IMR-90 (cell line): ENCODE measurements around the gene GRIA4. TPM values are rescaled to one million over a fixed set of nuclear protein-coding genes. Genes with fewer than 3 reads are reported as not detected.

Experiments used
- ATAC-seq: fragments of 200-7000 bp; cut with Tn5 transposase; 2 replicates; pipeline ENCODE4 v1.9.1; 2020; ENCODE audit warnings: low read depth, mild to moderate bottlenecking, moderate library complexity
- BruUV-seq: library from RNA; stranded (reverse); fragments of 400-500 nt; replicated peaks from 2 replicates; lab custom pipeline; 2021; lab: Mats Ljungman, UMichigan
- CTCF ChIA-PET: fragments of 300-600 bp; formaldehyde crosslinking; extraction: SDS; loops from one replicate; lab custom pipeline; 2021; ENCODE audit warnings: antibody characterized with exemption; lab: Yijun Ruan, JAX
- POLR2A ChIA-PET: fragments of 300-600 bp; sonication (Branson Sonifier 250); formaldehyde crosslinking; loops from one replicate; lab custom pipeline; 2022; ENCODE audit warnings: antibody characterized with exemption; ENCODE audit not compliant: unreplicated experiment; lab: Charles Lee
- DNase-seq: peaks from one replicate; pipeline ENCODE4 v3.0.0; 2013
- H2AFZ ChIP-seq: replicated peaks from 2 replicates; pipeline ENCODE3; 2013; ENCODE audit warnings: low read length, mild to moderate bottlenecking; ENCODE audit not compliant: poor library complexity
- H2AK5ac ChIP-seq: 2 replicates; pipeline ENCODE4 v1.6.1; 2013; ENCODE audit warnings: low read depth, low read length, inconsistent platforms
- H2AK9ac ChIP-seq: replicated peaks from 2 replicates; pipeline ENCODE3; 2013; ENCODE audit warnings: mild to moderate bottlenecking, low read depth, low read length, moderate library complexity; ENCODE audit not compliant: poor library complexity
- H2BK120ac ChIP-seq: 2 replicates; pipeline ENCODE4 v1.6.1; 2013; ENCODE audit warnings: low read depth, low read length, inconsistent platforms
- H2BK15ac ChIP-seq: 3 replicates; pipeline ENCODE4 v1.6.1; 2013; ENCODE audit warnings: low read depth, low read length, inconsistent platforms
- H2BK20ac ChIP-seq: 2 replicates; pipeline ENCODE4 v1.6.1; 2013; ENCODE audit warnings: low read depth, mild to moderate bottlenecking, inconsistent platforms, low read length, moderate library complexity
- H2BK5ac ChIP-seq: 2 replicates; pipeline ENCODE4 v1.6.1; 2013; ENCODE audit warnings: mild to moderate bottlenecking, low read depth, low read length, inconsistent platforms; ENCODE audit not compliant: poor library complexity, severe bottlenecking
- H3K14ac ChIP-seq: replicated peaks from 2 replicates; pipeline ENCODE4 v1.6.1; 2013; ENCODE audit warnings: low read depth, low read length, inconsistent platforms
- H3K18ac ChIP-seq: 2 replicates; pipeline ENCODE4 v1.6.1; 2013; ENCODE audit warnings: low read depth, low read length, control low read depth
- H3K23ac ChIP-seq: 2 replicates; pipeline ENCODE4 v1.6.1; 2013; ENCODE audit warnings: low read depth, low read length, inconsistent platforms
- H3K27ac ChIP-seq: 2 replicates; pipeline ENCODE4 v1.5.1; 2013; ENCODE audit warnings: mild to moderate bottlenecking, control low read depth, low read length; ENCODE audit not compliant: insufficient read depth
- H3K27me3 ChIP-seq: 2 replicates; pipeline ENCODE4 v1.6.1; 2013; ENCODE audit warnings: low read length; ENCODE audit not compliant: control insufficient read depth, insufficient read depth
- H3K36me3 ChIP-seq: 2 replicates; pipeline ENCODE4 v1.6.1; 2013; ENCODE audit warnings: low read length, mixed read lengths; ENCODE audit not compliant: control insufficient read depth, insufficient read depth
- H3K4ac ChIP-seq: 2 replicates; pipeline ENCODE4 v1.6.1; 2013; ENCODE audit warnings: low read depth, low read length, inconsistent platforms
- H3K4me1 ChIP-seq: 2 replicates; pipeline ENCODE4 v1.6.1; 2013; ENCODE audit warnings: low read length, mixed read lengths; ENCODE audit not compliant: control insufficient read depth, insufficient read depth
- H3K4me2 ChIP-seq: 2 replicates; pipeline ENCODE4 v1.6.1; 2013; ENCODE audit warnings: low read depth, mild to moderate bottlenecking, control low read depth, low read length, moderate library complexity
- H3K4me3 ChIP-seq: 2 replicates; pipeline ENCODE4 v1.5.1; 2013; ENCODE audit warnings: low read depth, mild to moderate bottlenecking, control low read depth, low read length, moderate library complexity; ENCODE audit not compliant: insufficient read depth
- H3K56ac ChIP-seq: 2 replicates; pipeline ENCODE4 v1.6.1; 2013; ENCODE audit warnings: low read length, inconsistent platforms; ENCODE audit not compliant: insufficient read depth; ENCODE audit errors: extremely low read depth
- H3K79me1 ChIP-seq, 2 experiments: 2 replicates each; pipeline ENCODE4 v1.6.1; 2013; ENCODE audit warnings: low read length in 2 of 2, inconsistent platforms in 1 of 2, low read depth in 1 of 2
- H3K9ac ChIP-seq: 2 replicates; pipeline ENCODE4 v1.6.1; 2013; ENCODE audit warnings: low read depth, low read length, control low read depth
- H3K9me1 ChIP-seq: 2 replicates; pipeline ENCODE4 v1.6.1; 2013; ENCODE audit warnings: low read length, inconsistent platforms; ENCODE audit not compliant: insufficient read depth
- H3K9me3 ChIP-seq: 2 replicates; pipeline ENCODE4 v1.6.1; 2013; ENCODE audit warnings: low read length; ENCODE audit not compliant: control insufficient read depth, insufficient read depth
- H4K20me1 ChIP-seq: 2 replicates; pipeline ENCODE4 v1.6.1; 2013; ENCODE audit warnings: low read length, inconsistent platforms; ENCODE audit not compliant: insufficient read depth
- H4K5ac ChIP-seq: 2 replicates; pipeline ENCODE4 v1.6.1; 2013; ENCODE audit warnings: mild to moderate bottlenecking, low read depth, low read length, control low read depth
- H4K8ac ChIP-seq, 2 experiments: 2 replicates each; pipeline ENCODE4 v1.6.1; 2013; ENCODE audit warnings: low read depth in 2 of 2, low read length in 2 of 2, control low read depth in 1 of 2, inconsistent platforms in 1 of 2
- H4K91ac ChIP-seq: 2 replicates; pipeline ENCODE4 v1.6.1; 2013; ENCODE audit warnings: low read depth, low read length, inconsistent platforms; ENCODE audit not compliant: insufficient read depth
- FOS ChIP-seq: fragments of 150-350 bp; IDR thresholded peaks from 2 replicates; pipeline ENCODE4 v1.6.1; 2016; ENCODE audit warnings: low read depth, low read length
- RCOR1 ChIP-seq: IDR thresholded peaks from 2 replicates; pipeline ENCODE4 v1.6.1; 2012; ENCODE audit warnings: mild to moderate bottlenecking, low read length, improper control_type of control experiment; ENCODE audit not compliant: insufficient replicate concordance
- SMC3 ChIP-seq: fragments of 150-350 bp; IDR thresholded peaks from 2 replicates; pipeline ENCODE4 v1.6.1; 2016; ENCODE audit warnings: low read depth, mild to moderate bottlenecking, antibody characterized with exemption, low read length, moderate library complexity
- WGBS, 2 experiments: methylation state at CpG; one replicate each; pipeline versions ENCODE4 v1.1.5 to v1.1.7; 2013; ENCODE audit warnings: missing lambda C conversion rate in 2 of 2; ENCODE audit not compliant: insufficient read length in 1 of 2; ENCODE audit errors: extremely low coverage in 2 of 2; 5-methylcytosine and 5-hydroxymethylcytosine counted together
- dilution Hi-C: fragments of 300-500 bp; cut with HindIII; formaldehyde crosslinking; loops from one replicate; pipeline ENCODE4 v1.14.3; 2018; ENCODE audit warnings: low sequenced_read_pairs; ENCODE audit not compliant: unreplicated experiment
- in situ Hi-C: fragments of 300-500 bp; cut with MboI; formaldehyde crosslinking; loops from 3 replicates; pipeline ENCODE4 v1.14.3; 2019; ENCODE audit warnings: low sequenced_read_pairs, inconsistent platforms, mixed read lengths
- intact Hi-C: fragments of 100-400 bp; cut with micrococcal nuclease; formaldehyde crosslinking; loops from 2 replicates; pipeline ENCODE4 v1.10.0; 2022
- polyA plus RNA-seq, 3 experiments: library from polyadenylated mRNA; depleted of rRNA; stranded (reverse); fragments of >200 nt; gene quantifications; 2 replicates each; pipeline ENCODE4 v1.2.3, GENCODE V29; 2012; ENCODE audit warnings: low replicate concordance in 1 of 3
- total RNA-seq: library from RNA; depleted of rRNA; stranded (reverse); fragments of >200 nt; gene quantifications from 2 replicates; pipeline ENCODE4 v1.2.3, GENCODE V29; 2012

GRIA4 gene
- total and polyA plus RNA-seq, 2 of the 4 experiments (the other 2 are of a cell fraction) = 0.36 to 1.0 TPM

DNA sequence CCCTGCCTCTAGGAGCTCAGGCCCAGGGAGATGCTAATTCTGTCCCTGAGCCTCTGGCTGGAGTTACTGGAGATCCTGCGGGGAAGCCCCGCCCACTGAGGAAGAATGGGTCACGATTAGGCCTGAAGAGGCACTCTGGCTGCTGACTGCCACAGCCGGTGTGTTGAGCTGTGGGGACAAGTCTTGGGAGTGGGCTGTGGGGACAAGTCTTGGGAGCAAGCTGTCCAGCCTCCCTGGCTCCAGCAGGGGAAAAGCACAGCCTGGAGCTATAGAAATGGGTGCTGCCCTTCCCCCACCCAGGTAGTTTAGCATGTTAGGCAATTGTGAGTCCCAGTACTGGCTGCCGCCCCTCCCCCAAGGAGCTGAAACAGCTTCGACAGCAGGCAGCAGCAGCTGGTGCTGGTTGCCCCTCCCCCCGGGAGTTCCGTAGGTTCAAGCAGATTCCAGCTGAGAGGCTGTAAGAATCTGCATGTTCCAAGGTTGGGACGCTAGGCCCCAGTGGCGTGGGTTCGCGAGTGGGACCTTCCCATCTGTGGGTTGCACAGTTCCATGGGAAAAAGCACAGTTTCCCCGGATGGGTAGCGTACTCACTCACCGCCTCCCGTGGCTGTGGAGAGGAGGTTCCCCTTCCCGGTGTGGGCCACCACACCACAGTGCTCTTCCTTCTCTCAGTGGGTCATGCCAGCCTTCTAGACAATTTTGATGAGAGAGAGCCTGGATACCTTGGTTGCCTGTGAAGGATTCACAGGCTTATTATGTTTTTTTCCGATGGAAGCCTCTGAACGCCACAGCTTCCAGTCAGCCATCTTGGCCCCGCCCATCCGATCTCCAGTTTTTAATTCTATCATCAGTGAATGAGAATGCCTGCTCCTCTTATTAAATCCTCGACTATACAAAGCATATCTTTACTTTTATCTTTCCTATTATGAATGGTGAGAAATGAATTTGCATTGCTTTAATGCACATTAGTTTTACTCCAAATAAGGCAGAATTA is 350.7 kb downstream of the GRIA4 start (continued):
- no peak for TF ChIP-seq RCOR1

DNA sequence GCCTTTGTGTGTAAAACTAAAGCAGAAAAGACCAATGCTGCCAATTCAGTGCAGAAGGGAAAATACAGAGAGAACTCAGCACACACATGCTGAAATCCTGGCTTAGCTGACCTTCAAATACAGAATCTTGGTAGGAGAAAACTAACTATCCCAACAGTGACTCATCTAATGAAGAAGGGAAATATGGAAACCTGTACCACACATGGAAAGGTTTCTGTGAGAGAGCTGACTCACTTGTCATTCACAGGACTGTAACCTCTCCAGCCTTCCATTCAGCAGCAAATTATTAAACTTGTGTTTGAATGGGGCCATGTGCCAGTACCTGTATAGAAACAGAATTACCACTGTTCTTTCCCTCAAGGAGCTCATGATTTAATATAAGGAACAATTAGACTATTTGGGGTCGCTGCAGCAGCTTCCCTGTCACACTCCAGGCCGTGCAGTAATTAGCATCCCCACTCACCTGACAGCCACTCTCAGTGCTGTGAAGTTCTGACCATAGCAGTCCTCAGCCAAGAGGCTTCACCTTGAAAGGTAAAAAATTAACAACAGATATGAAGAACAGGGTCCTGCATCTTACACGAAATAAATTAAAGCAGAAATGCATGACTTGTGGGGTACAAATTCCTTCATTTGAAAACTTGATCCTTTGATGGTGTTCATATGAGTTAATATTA is 358.3 kb downstream of the GRIA4 start:
- TF ChIP-seq FOS = peak; percentile 41; the same call in 1 of the 2 replicates
- TF ChIP-seq SMC3 = no peak
- BruUV-seq = no TSS peak
- Histone ChIP-seq H4K8ac (no peak overlapping the region), H3K79me1 (no peaks in the 10 kb centered on the region), H2AK5ac (no peak overlapping the region), H3K18ac (no peak overlapping the region), H2BK15ac (no peak overlapping the region), H3K9me3 (no peaks in the 10 kb centered on the region), H2BK20ac (no peak overlapping the region), H2AK9ac (no peak overlapping the region), H3K4me3 (no peak overlapping the region), H3K9ac (no peak overlapping the region), H3K14ac (no peak overlapping the region), H4K20me1 (no peaks in the 10 kb centered on the region), H4K5ac (no peak overlapping the region), H3K4me1 (peaks cover 1% of the 10 kb centered on the region), H3K4me2 (no peak overlapping the region), H2AFZ (no peak overlapping the region), H3K36me3 (no peaks in the 10 kb centered on the region), H3K9me1 (no peaks in the 10 kb centered on the region), H3K4ac (no peak overlapping the region), H3K56ac (no peak overlapping the region), H2BK5ac (no peak overlapping the region), H2BK120ac (no peak overlapping the region), H3K27ac (no peak overlapping the region), H3K27me3 (no peaks in the 10 kb centered on the region), H4K91ac (no peak overlapping the region), H3K23ac (no peak overlapping the region)
- dilution Hi-C loops = no loop called here
- ChIA-PET POLR2A (no interaction called here), CTCF (interaction anchor here (1.0 kb wide), 1 partner anchor 15 kb away, joined by 3 read pairs; no protein-coding TSS in a partner anchor)
- WGBS, 2 experiments = no CpG with 5 or more reads among the region's 3 CpGs
- intact Hi-C loops = no loop called here
- peak; percentile 70 for DNase-seq
- in situ Hi-C loops = no loop called here
- ATAC-seq = peak; percentile 64
